GM23248 (cell line): ENCODE data around the gene PRDM7.

ENCODE experiments used
- EZH2 ChIP-seq: fragments of 200-600 bp; sonication (generic); IDR thresholded peaks from 2 replicates; pipeline ENCODE4 v1.6.1; 2018; ENCODE audit warnings: antibody characterized with exemption, mild to moderate bottlenecking; ENCODE audit not compliant: insufficient read depth, poor library complexity, severe bottlenecking
- EZH2phosphoT487 ChIP-seq: fragments of 200-600 bp; sonication (generic); IDR thresholded peaks from 2 replicates; pipeline ENCODE4 v1.6.1; 2018; ENCODE audit warnings: antibody characterized with exemption, moderate library complexity, mild to moderate bottlenecking, low read depth; ENCODE audit not compliant: insufficient read depth

- TF ChIP-seq EZH2phosphoT487, result no peak
- TF ChIP-seq EZH2, result no peak
These were observed 34.1 kb downstream of the PRDM7 start for GRCh38 chr16:90042946-90043514.
